OCI-LY1 (cell line): ENCODE data around the gene LINGO1.
A peak's percentile ranks its signal among the peaks of the same experiment; 100 is the strongest.

Experiments
- H2AFZ ChIP-seq: fragments of 200-600 bp; sonication (generic), shearing (Covaris generic); 2 replicates; pipeline ENCODE4 v1.6.0; 2014; ENCODE audit warnings: antibody characterized with exemption, mild to moderate bottlenecking, low read length
- H3F3A ChIP-seq: fragments of 200-600 bp; sonication (generic), shearing (Covaris generic); 2 replicates; pipeline ENCODE4 v1.6.0; 2014; ENCODE audit warnings: mild to moderate bottlenecking, antibody characterized with exemption, low read length, moderate library complexity; ENCODE audit not compliant: insufficient read depth
- H3K27ac ChIP-seq: fragments of 200-600 bp; sonication (generic); 2 replicates; pipeline ENCODE4 v1.5.1; 2014; ENCODE audit warnings: low read length, mixed run types, mild to moderate bottlenecking, low read depth; ENCODE audit not compliant: poor library complexity, severe bottlenecking
- H3K27me3 ChIP-seq: fragments of 200-600 bp; sonication (generic); 2 replicates; pipeline ENCODE4 v1.6.0; 2014; ENCODE audit warnings: antibody characterized with exemption, mild to moderate bottlenecking, low read length, moderate library complexity; ENCODE audit not compliant: insufficient read depth
- H3K36me3 ChIP-seq: fragments of 200-600 bp; sonication (generic); 2 replicates; pipeline ENCODE4 v1.6.1; 2014; ENCODE audit warnings: mild to moderate bottlenecking, antibody characterized with exemption, low read length, moderate library complexity, mixed read lengths; ENCODE audit not compliant: insufficient read depth
- H3K4me1 ChIP-seq: fragments of 200-600 bp; sonication (generic); 2 replicates; pipeline ENCODE4 v1.5.1; 2014; ENCODE audit warnings: mild to moderate bottlenecking, low read length, moderate library complexity; ENCODE audit not compliant: insufficient read depth, severe bottlenecking
- H3K4me2 ChIP-seq: fragments of 200-600 bp; sonication (generic), shearing (Covaris generic); 2 replicates; pipeline ENCODE4 v1.6.1; 2014; ENCODE audit warnings: low read length
- H3K4me3 ChIP-seq: fragments of 200-600 bp; sonication (generic); 2 replicates; pipeline ENCODE4 v1.5.1; 2014; ENCODE audit warnings: low read length, low read depth, mild to moderate bottlenecking, mixed read lengths; ENCODE audit not compliant: poor library complexity, severe bottlenecking
- H3K79me2 ChIP-seq: fragments of 200-600 bp; shearing (Covaris generic); 2 replicates; pipeline ENCODE4 v1.6.1; 2016; ENCODE audit warnings: mixed run types, low read length, mixed read lengths; ENCODE audit not compliant: insufficient read depth
- H3K9ac ChIP-seq: fragments of 200-600 bp; sonication (generic), shearing (Covaris generic); 2 replicates; pipeline ENCODE4 v1.6.1; 2014; ENCODE audit warnings: mild to moderate bottlenecking, low read length, mixed read lengths
- H3K9me2 ChIP-seq: fragments of 200-600 bp; sonication (generic), shearing (Covaris generic); 2 replicates; pipeline ENCODE4 v1.6.1; 2014; ENCODE audit warnings: low read depth, mild to moderate bottlenecking, low read length, mixed read lengths
- H3K9me3 ChIP-seq: fragments of 200-600 bp; shearing (Covaris generic); 2 replicates; pipeline ENCODE4 v1.6.1; 2014; ENCODE audit warnings: low read length, mixed read lengths
- H4K20me1 ChIP-seq: fragments of 200-600 bp; sonication (generic), shearing (Covaris generic); 2 replicates; pipeline ENCODE4 v1.6.0; 2016; ENCODE audit warnings: mild to moderate bottlenecking, low read length; ENCODE audit not compliant: insufficient read depth
- EZH2 ChIP-seq: fragments of 200-600 bp; sonication (generic), shearing (Covaris generic); IDR thresholded peaks from 2 replicates; pipeline ENCODE4 v1.8.0; 2017; ENCODE audit warnings: borderline replicate concordance, mixed run types, mild to moderate bottlenecking, antibody characterized with exemption, low read length, moderate library complexity, mixed read lengths
- TF ChIP-seq, protein P1 (sequence below): fragments of 200-600 bp; sonication (generic), shearing (Covaris generic); IDR thresholded peaks from 2 replicates; pipeline ENCODE4 v1.5.1; 2017; ENCODE audit warnings: mild to moderate bottlenecking, antibody characterized with exemption, low read length, moderate library complexity, mixed read lengths

LINGO1 gene

DNA sequence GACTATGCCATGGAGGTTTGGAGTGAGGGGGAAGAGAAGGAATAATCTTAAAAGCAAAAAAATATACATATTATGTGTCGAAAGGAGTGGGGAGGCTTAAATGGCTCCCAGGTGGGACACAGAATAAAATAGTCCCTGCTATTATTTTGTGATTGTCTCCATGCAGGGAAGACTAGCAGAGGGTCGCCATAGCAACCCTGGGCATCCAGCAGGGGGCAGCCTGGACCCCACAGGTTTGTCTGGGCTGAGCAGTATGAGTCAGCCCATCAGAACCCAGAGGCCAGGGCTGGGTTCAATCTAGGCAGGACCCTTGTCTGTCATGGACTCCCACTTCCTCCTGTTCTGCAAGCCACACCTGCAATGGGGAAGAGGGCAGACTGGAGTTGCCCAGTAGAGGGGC is 17.6 kb upstream of the LINGO1 start:
- no peaks in the 10 kb centered on the region for H3K9me3 ChIP-seq
- H3F3A ChIP-seq = no peaks in the 10 kb centered on the region
- H2AFZ ChIP-seq = no peak overlapping the region
- H3K27me3 ChIP-seq = no peaks in the 10 kb centered on the region
- H3K27ac ChIP-seq = no peak overlapping the region
- H3K36me3 ChIP-seq = no peaks in the 10 kb centered on the region
- no peak for TF ChIP-seq EZH2
- TF ChIP-seq, protein P1, sequence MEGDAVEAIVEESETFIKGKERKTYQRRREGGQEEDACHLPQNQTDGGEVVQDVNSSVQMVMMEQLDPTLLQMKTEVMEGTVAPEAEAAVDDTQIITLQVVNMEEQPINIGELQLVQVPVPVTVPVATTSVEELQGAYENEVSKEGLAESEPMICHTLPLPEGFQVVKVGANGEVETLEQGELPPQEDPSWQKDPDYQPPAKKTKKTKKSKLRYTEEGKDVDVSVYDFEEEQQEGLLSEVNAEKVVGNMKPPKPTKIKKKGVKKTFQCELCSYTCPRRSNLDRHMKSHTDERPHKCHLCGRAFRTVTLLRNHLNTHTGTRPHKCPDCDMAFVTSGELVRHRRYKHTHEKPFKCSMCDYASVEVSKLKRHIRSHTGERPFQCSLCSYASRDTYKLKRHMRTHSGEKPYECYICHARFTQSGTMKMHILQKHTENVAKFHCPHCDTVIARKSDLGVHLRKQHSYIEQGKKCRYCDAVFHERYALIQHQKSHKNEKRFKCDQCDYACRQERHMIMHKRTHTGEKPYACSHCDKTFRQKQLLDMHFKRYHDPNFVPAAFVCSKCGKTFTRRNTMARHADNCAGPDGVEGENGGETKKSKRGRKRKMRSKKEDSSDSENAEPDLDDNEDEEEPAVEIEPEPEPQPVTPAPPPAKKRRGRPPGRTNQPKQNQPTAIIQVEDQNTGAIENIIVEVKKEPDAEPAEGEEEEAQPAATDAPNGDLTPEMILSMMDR = peak; percentile 55
- no peak overlapping the region for H3K9ac ChIP-seq
- H4K20me1 ChIP-seq = no peaks in the 10 kb centered on the region
- no peaks in the 10 kb centered on the region for H3K79me2 ChIP-seq
- no peak overlapping the region for H3K4me3 ChIP-seq
- no peak overlapping the region for H3K4me2 ChIP-seq
- no peaks in the 10 kb centered on the region for H3K9me2 ChIP-seq
- H3K4me1 ChIP-seq = no peaks in the 10 kb centered on the region

DNA sequence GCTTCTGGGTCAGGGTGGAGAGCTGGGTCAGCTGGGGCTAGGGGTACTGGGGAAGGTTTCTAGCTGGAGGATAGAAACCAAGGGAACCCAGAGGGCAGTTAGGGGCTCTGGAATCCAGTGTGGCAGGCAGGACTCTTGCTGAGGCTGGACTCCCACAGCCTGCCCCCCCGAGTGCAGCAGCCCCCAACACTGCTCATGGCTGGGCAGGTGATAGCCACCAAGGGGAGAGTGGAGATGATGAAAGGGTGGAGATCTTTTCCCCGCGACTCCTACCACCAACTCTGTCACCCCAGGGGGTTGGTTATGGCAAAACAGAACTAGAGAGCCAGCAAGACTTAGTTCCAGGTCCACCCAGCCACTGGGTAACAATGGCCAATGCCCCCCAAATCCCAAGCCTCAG is 16.9 kb upstream of the LINGO1 start:
- no peak overlapping the region for H3K27ac ChIP-seq
- H3K79me2 ChIP-seq = no peaks in the 10 kb centered on the region
- H3F3A ChIP-seq = no peaks in the 10 kb centered on the region
- H3K9me2 ChIP-seq = no peaks in the 10 kb centered on the region
- H2AFZ ChIP-seq = no peak overlapping the region
- no peaks in the 10 kb centered on the region for H3K36me3 ChIP-seq
- no peak overlapping the region for H3K9ac ChIP-seq
- no peak overlapping the region for H3K4me3 ChIP-seq
- H3K4me1 ChIP-seq = no peaks in the 10 kb centered on the region
- TF ChIP-seq EZH2 = no peak
- TF ChIP-seq, protein P1 = no peak
- H3K9me3 ChIP-seq = no peaks in the 10 kb centered on the region
- H3K4me2 ChIP-seq = no peak overlapping the region
- H4K20me1 ChIP-seq = no peaks in the 10 kb centered on the region
- H3K27me3 ChIP-seq = no peaks in the 10 kb centered on the region

DNA sequence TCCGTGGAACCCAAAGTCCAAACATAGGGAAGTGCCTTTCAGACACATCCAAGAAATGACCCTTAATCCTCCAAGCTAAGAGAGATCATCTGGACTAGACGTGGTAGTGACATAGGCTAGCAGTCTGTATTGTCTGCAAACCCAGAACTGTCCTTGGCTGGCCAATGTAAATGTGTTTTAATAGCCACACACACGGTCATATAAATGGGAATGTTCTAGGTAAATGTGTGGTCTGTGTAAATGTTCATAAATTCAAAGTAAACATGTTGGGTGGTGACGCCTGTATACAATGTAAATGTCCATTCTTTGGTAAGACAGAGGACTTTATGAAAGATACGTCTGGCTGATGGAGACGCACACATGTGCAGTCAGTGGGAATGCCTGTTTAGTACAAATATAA is 16.3 kb upstream of the LINGO1 start:
- Histone ChIP-seq H3K27ac (no peak overlapping the region), H2AFZ (no peak overlapping the region), H3K27me3 (no peaks in the 10 kb centered on the region), H3K79me2 (no peaks in the 10 kb centered on the region), H3K36me3 (no peaks in the 10 kb centered on the region), H3K9me2 (no peaks in the 10 kb centered on the region), H3F3A (no peaks in the 10 kb centered on the region), H3K4me2 (no peak overlapping the region), H3K9ac (no peak overlapping the region), H3K9me3 (no peaks in the 10 kb centered on the region), H3K4me1 (no peaks in the 10 kb centered on the region), H4K20me1 (no peaks in the 10 kb centered on the region), H3K4me3 (no peak overlapping the region)
- no peak for TF ChIP-seq EZH2
- TF ChIP-seq, protein P1 = no peak
